Activated CD4-positive, alpha-beta T cell treated with anti-CD3 and anti-CD28 coated beads, Interleukin-2, Interleukin-6, amounts not matched to agents 100 ng/mL and 50 ng/mL, durations not matched to agents 16 hours and 8 hours (primary cell): ENCODE results near the gene CAMK1.
"Not testable (repeated sequence)": the region's sequence is repeated elsewhere in the genome, so short reads cannot be mapped to it uniquely, and the experiment has no call there.

Experiments
- DNase-seq: peaks from one replicate; pipeline ENCODE4 v3.0.0-alpha.2; 2020

The CAMK1 gene

DNA sequence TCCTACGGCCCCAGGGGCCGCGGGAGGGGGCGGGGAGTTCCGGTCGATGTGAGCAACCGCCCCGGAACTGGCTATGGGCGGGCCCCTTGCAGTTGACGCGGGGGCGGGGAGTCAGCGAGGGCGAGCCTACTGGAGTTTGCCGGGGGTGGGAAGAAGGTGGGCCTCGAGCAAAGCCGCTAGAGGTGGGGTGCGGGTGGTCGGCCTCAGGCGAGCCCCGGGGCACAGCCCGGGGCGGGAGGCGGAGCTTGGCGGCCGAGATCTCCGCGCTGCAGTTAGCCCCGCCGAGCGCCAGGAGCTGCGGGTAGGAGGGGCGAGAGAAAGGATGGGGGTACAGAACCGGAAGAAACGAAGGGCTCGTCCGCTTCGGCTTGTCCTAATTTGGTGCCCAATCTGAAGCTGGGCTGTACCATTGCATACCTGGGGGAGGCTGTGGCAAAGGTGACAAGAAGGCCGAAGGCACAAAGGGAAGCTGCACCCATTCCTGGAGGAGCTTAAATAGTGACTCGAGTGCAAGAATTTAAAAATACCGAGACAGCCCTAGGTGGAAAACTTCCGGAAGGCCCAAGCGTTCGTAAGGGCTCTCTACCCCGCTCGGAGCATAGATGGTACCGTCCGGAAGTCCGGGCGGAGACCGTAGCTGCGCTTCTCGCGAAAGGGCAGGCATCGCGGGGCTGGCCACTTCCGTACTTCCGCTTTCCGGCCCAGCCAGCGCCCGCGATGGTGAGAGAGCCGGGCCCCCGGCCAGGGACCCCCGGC lies 22.8 kb upstream of the CAMK1 start, which contains the start of the genes ARPC4 and TADA3:
Gene ARPC4, plus strand, starts transcription at position 678 of the 756 bp plus-strand sequence. Its CDS starts 40 bp downstream, at position 718.
Gene TADA3, minus strand, starts transcription at position 69 of the 756 bp plus-strand sequence. CDS start 1,007 bp downstream, outside the sequence.
- peak; percentile 95 for DNase-seq

DNA sequence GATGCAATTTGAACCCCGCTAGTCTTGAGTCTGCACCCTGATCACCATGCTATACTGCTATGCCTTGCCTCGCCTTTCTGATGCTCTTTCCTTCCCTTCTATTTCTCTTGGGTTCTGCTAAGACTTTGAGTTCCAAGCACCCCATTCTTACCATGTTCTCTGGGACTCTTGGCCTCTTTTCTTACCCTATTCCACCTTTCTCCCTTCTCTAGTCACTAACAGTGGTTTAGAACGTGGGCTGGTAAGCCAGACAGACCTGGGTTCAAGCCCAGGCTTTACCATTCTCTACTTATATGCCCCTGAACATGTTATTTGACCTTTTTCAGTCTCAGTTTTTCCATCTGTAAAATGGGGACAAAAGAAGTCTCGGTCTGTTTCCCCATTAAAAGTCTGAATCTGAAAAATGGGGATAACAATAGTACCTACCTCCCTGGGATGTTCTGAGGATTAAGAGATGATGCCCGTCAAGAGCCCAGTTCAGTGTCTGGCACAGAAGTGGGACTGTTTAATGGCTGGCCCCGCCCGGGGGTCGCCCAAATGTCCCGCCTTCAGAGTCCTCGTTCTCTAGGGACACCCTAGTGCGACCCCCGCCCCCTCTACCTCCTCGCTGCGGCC lies 22.1 kb upstream of the CAMK1 start:
- DNase-seq = no peak

- DNase-seq = no peak
Measured at GRCh38 chr3:9791127-9791526, 21.4 kb upstream of the CAMK1 start.

GRCh38 chr3:9787714-9788113 lies 18.0 kb upstream of the CAMK1 start:
- peak; percentile 29 for DNase-seq

GRCh38 chr3:9786825-9787669 lies 17.3 kb upstream of the CAMK1 start:
- peak; percentile 24 for DNase-seq

DNA sequence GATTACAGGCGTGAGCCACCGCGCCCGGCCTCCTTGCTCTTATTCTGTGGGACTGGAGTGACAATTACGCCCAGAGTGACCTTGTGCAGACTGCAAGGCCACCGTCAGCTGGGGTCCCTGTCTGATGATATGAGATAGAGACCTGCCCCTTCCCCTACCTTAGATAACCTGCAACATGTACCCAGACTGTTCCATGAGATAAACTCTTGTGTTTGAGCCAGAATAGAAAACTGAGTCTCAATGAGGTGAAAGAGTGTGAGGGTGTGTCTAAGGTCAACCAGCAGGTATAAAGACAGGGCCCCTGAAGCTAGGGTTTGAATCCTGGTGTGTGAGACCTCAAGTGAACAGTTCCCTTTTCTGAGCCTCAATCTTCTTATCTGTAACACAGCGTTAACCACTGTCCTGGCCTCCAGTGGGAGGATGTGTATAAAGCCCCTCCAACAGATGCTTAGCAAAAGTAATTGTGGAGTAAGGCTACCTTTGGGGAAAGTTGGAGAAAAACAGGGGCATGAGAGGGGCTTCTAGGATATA lies 16.5 kb upstream of the CAMK1 start:
- no peak for DNase-seq

- DNase-seq = no peak
Measured at GRCh38 chr3:9785602-9786001, 15.9 kb upstream of the CAMK1 start.

GRCh38 chr3:9784965-9785364 lies 15.2 kb upstream of the CAMK1 start:
- DNase-seq = no peak

DNA sequence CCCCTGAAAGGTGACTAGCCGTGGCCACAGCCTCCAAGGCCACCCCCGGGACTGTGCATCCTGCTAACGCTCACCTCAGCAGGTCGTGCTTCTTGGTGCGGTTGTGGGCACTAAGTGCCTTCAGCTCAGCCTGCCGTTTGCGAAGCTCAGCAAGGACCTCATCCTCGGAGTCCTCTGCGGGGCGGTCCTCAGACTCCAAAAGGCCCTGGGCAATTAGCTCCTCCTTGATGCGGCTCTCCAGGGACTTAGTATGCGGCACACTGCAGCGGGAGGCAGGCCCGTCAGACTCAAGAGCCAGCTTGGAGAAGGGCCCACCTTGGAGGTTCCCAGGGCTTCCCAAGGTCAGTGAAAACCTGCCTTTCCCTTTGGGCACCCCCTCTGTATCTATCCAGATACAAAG lies 14.2 kb upstream of the CAMK1 start:
- DNase-seq = no peak

DNA sequence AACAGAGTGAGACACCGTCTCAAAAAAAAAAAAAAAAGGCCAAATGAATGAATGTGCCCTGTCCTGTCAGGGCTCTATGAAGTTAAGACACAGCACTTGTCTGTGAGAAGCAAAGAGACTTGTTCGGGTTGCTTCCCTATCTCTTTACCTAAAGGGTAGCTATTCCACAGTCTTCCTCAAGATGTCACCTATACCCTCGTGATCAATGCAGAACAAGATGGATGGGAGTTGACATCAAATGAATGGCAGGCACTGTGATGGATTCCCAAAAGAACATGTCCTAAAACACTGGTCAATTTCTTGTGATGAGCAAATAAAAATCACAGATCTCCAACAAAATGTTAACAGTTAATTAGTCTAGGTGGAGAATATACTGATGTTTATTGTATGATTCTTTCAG lies 13.0 kb upstream of the CAMK1 start:
- DNase-seq = peak; percentile 24

- DNase-seq = no peak
Measured at GRCh38 chr3:9781978-9782603, 12.3 kb upstream of the CAMK1 start.

- no peak for DNase-seq
Measured at GRCh38 chr3:9781551-9781950, 11.8 kb upstream of the CAMK1 start.

DNA sequence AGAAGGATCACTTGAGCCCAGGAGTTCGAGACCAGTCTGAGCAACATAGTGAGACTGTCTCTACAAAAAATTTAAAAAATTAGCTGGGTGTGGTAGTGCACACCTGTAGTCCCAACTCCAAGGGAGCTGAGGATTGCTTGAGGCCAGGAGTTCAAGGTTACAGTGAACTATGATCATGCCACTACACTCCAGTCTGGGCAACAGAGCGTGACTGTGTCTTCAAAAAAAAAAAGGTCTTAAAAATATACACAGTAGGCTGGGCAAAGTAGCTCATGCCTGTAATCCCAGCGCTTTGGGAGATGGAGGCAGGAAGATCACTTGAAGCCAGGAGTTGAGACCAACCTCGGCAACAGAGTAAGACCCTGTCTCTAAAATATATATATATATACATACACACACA lies 11.2 kb upstream of the CAMK1 start:
- no peak for DNase-seq

DNA sequence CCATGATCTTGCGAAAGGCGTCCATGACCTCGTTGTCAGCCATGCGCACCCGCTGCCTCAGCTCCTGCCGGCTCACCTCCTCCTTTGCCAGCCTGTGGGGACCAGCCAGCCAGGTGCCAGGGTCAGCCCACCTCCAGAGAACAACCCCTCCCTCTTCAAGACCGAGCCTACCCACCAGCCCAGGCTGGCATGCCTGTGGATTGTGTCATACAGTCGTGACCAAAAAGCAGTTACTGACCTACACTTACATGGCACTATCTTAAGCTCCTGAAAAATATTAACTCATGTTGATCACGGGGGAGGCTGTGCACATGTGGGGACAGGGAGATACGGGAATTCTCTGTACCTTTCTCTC lies 10.7 kb upstream of the CAMK1 start:
- DNase-seq = no peak

DNA sequence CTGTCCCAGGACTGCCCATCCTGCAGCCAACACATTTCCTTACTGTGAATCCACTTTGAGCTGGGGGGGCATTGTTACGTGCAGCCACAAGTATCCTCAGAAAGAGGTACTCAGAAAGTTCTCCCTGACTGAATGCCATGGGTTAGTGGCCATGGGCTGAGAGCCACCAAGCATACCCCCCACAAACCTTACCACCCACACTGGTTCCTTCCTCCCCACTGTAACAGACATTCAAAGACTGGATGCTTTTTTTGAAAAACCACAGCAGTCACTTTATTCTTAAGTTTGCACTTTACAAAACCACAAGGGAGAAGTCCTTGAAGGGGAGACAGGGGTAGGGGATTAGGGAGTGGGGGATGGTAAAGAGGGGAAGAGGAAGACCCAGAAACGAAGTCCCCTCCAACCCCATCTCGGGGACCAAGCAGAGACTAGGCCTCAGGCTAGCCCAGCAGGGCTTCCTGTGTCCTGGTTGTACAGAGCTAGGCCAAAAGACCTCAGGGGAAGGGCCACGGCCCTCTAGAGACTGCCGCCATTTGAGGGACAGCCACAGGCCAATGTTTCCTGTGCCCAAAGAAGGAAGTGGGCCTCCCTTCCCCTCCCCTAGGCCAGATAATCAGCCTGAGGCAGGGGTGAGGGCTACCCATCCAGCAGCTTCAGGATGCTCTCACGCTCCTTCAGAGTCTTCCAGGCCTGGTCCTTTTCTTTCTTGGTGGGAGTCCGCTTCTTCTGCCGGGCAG lies 10.1 kb upstream of the CAMK1 start:
- DNase-seq = peak; percentile 55

- no peak for DNase-seq
Measured at GRCh38 chr3:9779075-9779593, 9.4 kb upstream of the CAMK1 start.

GRCh38 chr3:9778143-9779074 lies 8.7 kb upstream of the CAMK1 start:
- peak; percentile 73 for DNase-seq

GRCh38 chr3:9777694-9778021 lies 7.9 kb upstream of the CAMK1 start:
- DNase-seq = no peak

- no peak for DNase-seq
Measured at GRCh38 chr3:9776896-9777693, 7.3 kb upstream of the CAMK1 start.

GRCh38 chr3:9771007-9771406 lies 1.3 kb upstream of the CAMK1 start:
- not testable (repeated sequence) for DNase-seq
